ENCODE measurements around the gene NDUFA5. TPM values are rescaled to one million over a fixed set of nuclear protein-coding genes. Genes with fewer than 3 reads are reported as not detected.
"Not testable (repeated sequence)": the region's sequence is repeated elsewhere in the genome, so short reads cannot be mapped to it uniquely, and the experiment has no call there.

NDUFA5 gene
- total RNA-seq, 2 experiments from 2014 or later, result 56.9 to 64.4 TPM

GRCh38 chr7:123530035-123530591 lies 27.5 kb downstream of the NDUFA5 start:
- CTCF ChIA-PET, result not testable (repeated sequence)

GRCh38 chr7:123528265-123528664 lies 29.4 kb downstream of the NDUFA5 start:
- ChIA-PET CTCF (no interaction called here), POLR2A (no interaction called here)

More at GRCh38 chr7:123530035-123530591, 27.5 kb downstream of the NDUFA5 start:
- POLR2A ChIA-PET, result interaction anchor here (0.7 kb wide), 2 partner anchors 265 to 674 kb away, joined by 3 to 8 read pairs; no protein-coding TSS in a partner anchor

- CTCF ChIA-PET, result not testable (repeated sequence)
These were observed 29.8 kb downstream of the NDUFA5 start for GRCh38 chr7:123527712-123528225.

GRCh38 chr7:123526533-123526932 lies 31.1 kb downstream of the NDUFA5 start:
- CTCF ChIA-PET, result interaction anchor here (0.8 kb wide), 1 partner anchor 32 kb away, joined by 3 read pairs; no protein-coding TSS in a partner anchor
- POLR2A ChIA-PET, result not testable (repeated sequence)

More at GRCh38 chr7:123527712-123528225, 29.8 kb downstream of the NDUFA5 start:
- POLR2A ChIA-PET, result not testable (repeated sequence)

- CTCF ChIA-PET, result no interaction called here
- POLR2A ChIA-PET, result no interaction called here
These were observed 35.6 kb downstream of the NDUFA5 start for GRCh38 chr7:123522066-123522465.

- POLR2A ChIA-PET, result no interaction called here
- CTCF ChIA-PET, result interaction anchor here (1.6 kb wide), 1 partner anchor 10 kb away, joined by 4 read pairs; no protein-coding TSS in a partner anchor
These were observed 52.4 kb downstream of the NDUFA5 start for GRCh38 chr7:123505221-123505620.

GRCh38 chr7:123502201-123502600 lies 55.4 kb downstream of the NDUFA5 start:
- CTCF ChIA-PET, result no interaction called here
- POLR2A ChIA-PET, result no interaction called here

GRCh38 chr7:123500878-123501489 lies 56.6 kb downstream of the NDUFA5 start:
- CTCF ChIA-PET, result no interaction called here
- POLR2A ChIA-PET, result no interaction called here

- ChIA-PET POLR2A (no interaction called here), CTCF (no interaction called here)
These were observed 58.2 kb downstream of the NDUFA5 start for GRCh38 chr7:123499211-123499970.

- POLR2A ChIA-PET, result no interaction called here
- CTCF ChIA-PET, result no interaction called here
These were observed 59.0 kb downstream of the NDUFA5 start for GRCh38 chr7:123498601-123499000.

- CTCF ChIA-PET, result no interaction called here
- POLR2A ChIA-PET, result no interaction called here
These were observed 59.6 kb downstream of the NDUFA5 start for GRCh38 chr7:123498031-123498430.

- CTCF ChIA-PET, result interaction anchor here (0.9 to 1.5 kb wide), 5 partner anchors 22 to 63 kb away, joined by 3 to 5 read pairs (median 3); partner anchors contain the start of genes IQUB and NDUFA5
- POLR2A ChIA-PET, result no interaction called here
These were observed 63.3 kb downstream of the NDUFA5 start for GRCh38 chr7:123494193-123494796.

GRCh38 chr7:123492485-123492884 lies 65.1 kb downstream of the NDUFA5 start:
- CTCF ChIA-PET, result no interaction called here
- POLR2A ChIA-PET, result no interaction called here

Other genes starting within 250 kb of the NDUFA5 start
- under 1 TPM in 1 of 2 experiments, not detected in 1; 0.13 TPM for gene IQUB, start 23.2 kb downstream of the NDUFA5 start, total RNA-seq
- not detected for gene ASB15, start 44.0 kb upstream of the NDUFA5 start, total RNA-seq
- not detected for gene LMOD2, start 98.0 kb upstream of the NDUFA5 start, total RNA-seq
- 1 to 10 TPM; 5.7 to 6.4 TPM for gene WASL, start 191.2 kb upstream of the NDUFA5 start, total RNA-seq

Data from activated CD8-positive, alpha-beta memory T cell treated with anti-CD3 and anti-CD28 coated beads for 36 hours (primary cell).